Hepatocyte (in vitro differentiated cells): Measurements from ENCODE around the gene SCLT1. TPM values are rescaled to one million over a fixed set of nuclear protein-coding genes. Genes with fewer than 3 reads are reported as not detected.

Experiments used
- DNase-seq: peaks from one replicate; pipeline ENCODE4 v3.0.0-alpha.2; 2016; ENCODE audit warnings: low spot score
- H2AFZ ChIP-seq: fragments of 200-600 bp; sonication (generic); 2 replicates; pipeline ENCODE4 v1.6.0; 2016; ENCODE audit warnings: antibody characterized with exemption, mild to moderate bottlenecking
- H3K27ac ChIP-seq: fragments of 200-600 bp; sonication (generic); 2 replicates; pipeline ENCODE4 v1.5.1; 2016; ENCODE audit warnings: mild to moderate bottlenecking
- H3K27me3 ChIP-seq: fragments of 200-600 bp; sonication (generic); 2 replicates; pipeline ENCODE4 v1.6.1; 2016
- H3K36me3 ChIP-seq: fragments of 200-600 bp; sonication (generic); replicated peaks from 2 replicates; pipeline ENCODE4 v1.5.1; 2016; ENCODE audit warnings: low read depth; ENCODE audit not compliant: insufficient read depth
- H3K4me1 ChIP-seq: fragments of 200-600 bp; sonication (generic); 2 replicates; pipeline ENCODE4 v1.5.1; 2016; ENCODE audit warnings: mild to moderate bottlenecking, moderate library complexity; ENCODE audit not compliant: insufficient read depth
- H3K4me2 ChIP-seq: fragments of 200-600 bp; sonication (generic); 2 replicates; pipeline ENCODE4 v1.6.0; 2016
- H3K4me3 ChIP-seq: fragments of 200-600 bp; sonication (generic); 2 replicates; pipeline ENCODE4 v1.5.1; 2016; ENCODE audit warnings: mild to moderate bottlenecking
- H3K79me2 ChIP-seq: fragments of 200-600 bp; sonication (generic); 2 replicates; pipeline ENCODE4 v1.6.0; 2017; ENCODE audit warnings: mild to moderate bottlenecking
- H3K9me2 ChIP-seq: fragments of 200-600 bp; sonication (generic); replicated peaks from 2 replicates; pipeline ENCODE4 v1.6.0; 2017; ENCODE audit warnings: mild to moderate bottlenecking; ENCODE audit not compliant: insufficient read depth
- H3K9me3 ChIP-seq: fragments of 200-600 bp; sonication (generic); 2 replicates; pipeline ENCODE4 v1.5.1; 2016; ENCODE audit warnings: low read depth, mild to moderate bottlenecking
- H4K20me1 ChIP-seq: fragments of 200-600 bp; sonication (generic); 2 replicates; pipeline ENCODE4 v1.6.0; 2016; ENCODE audit warnings: mild to moderate bottlenecking; ENCODE audit not compliant: insufficient read depth, poor library complexity, severe bottlenecking
- EZH2 ChIP-seq: fragments of 200-600 bp; sonication (generic); IDR thresholded peaks from 2 replicates; pipeline ENCODE4 v1.6.1; 2016; ENCODE audit warnings: antibody characterized with exemption, mild to moderate bottlenecking, borderline replicate concordance
- EZH2phosphoT487 ChIP-seq: fragments of 200-600 bp; sonication (generic); IDR thresholded peaks from one replicate; pipeline ENCODE4 v1.6.1; 2018; ENCODE audit warnings: antibody characterized with exemption, mild to moderate bottlenecking, low read depth, moderate library complexity; ENCODE audit not compliant: unreplicated experiment, severe bottlenecking
- WGBS: methylation state at CpG from one replicate; pipeline ENCODE4 v1.1.6; 2016; ENCODE audit warnings: low lambda C conversion rate; ENCODE audit errors: missing lambda C conversion rate; 5-methylcytosine and 5-hydroxymethylcytosine counted together
- polyA plus RNA-seq: library from polyadenylated mRNA; unstranded; fragments of >200 nt; fragmentation: Nextera tagmentation; extraction: Ambion mirVana; gene quantifications from 2 replicates; pipeline ENCODE4 v1.2.1, GENCODE V29; 2016
- total RNA-seq: library from RNA; depleted of rRNA; stranded (reverse); fragments of >200 nt; gene quantifications from 2 replicates; pipeline ENCODE4 v1.2.3, GENCODE V29; 2014
- TF ChIP-seq, protein P1 (sequence below): fragments of 200-600 bp; sonication (generic); IDR thresholded peaks from 2 replicates; pipeline ENCODE4 v1.5.1; 2016; ENCODE audit warnings: antibody characterized with exemption, mild to moderate bottlenecking; ENCODE audit not compliant: poor library complexity

Gene SCLT1
- total and polyA plus RNA-seq, 2 experiments from 2014 or later, result 6.9 to 13.6 TPM

DNA sequence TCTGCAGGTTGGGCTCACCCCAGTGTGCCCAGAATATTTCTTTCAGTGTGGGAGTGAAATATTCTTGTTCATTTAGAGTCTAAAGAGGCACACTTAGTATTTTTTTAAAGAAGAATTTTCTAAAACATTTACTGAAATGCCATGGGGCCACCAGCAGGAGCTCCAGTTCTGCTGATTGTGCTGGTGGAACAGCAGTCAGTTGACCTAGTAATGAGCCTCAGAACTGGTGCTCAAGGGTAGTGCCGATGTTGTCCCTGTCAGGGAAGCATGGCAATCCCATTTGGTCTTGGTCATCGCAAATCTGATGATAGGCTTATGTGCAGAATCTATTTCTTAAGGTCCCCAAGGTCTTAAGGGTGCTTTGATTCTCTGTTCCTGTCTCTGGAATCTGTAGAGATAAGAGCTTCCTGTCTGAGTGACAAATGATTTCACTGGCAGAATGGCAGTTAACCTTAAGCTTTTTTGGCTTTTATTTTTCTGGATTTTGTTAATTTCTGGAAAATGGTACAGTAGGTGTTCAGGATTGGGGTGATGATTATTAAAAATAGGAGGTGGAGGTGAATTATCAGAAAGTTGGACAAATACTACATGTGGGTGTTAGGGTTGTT lies 252.5 kb downstream of the SCLT1 start:
- no peaks in the 10 kb centered on the region for H3K36me3 ChIP-seq
- WGBS, result 57% methylated on average over 2 of the region's 2 CpGs
- no peak overlapping the region for H3K4me3 ChIP-seq
- H3K27me3 ChIP-seq, result no peaks in the 10 kb centered on the region
- H4K20me1 ChIP-seq, result peaks cover 19% of the 10 kb centered on the region
- no peak overlapping the region for H3K27ac ChIP-seq
- H2AFZ ChIP-seq, result no peak overlapping the region
- no peaks in the 10 kb centered on the region for H3K9me3 ChIP-seq
- TF ChIP-seq EZH2 (no peak), EZH2phosphoT487 (no peak)
- TF ChIP-seq, protein P1, sequence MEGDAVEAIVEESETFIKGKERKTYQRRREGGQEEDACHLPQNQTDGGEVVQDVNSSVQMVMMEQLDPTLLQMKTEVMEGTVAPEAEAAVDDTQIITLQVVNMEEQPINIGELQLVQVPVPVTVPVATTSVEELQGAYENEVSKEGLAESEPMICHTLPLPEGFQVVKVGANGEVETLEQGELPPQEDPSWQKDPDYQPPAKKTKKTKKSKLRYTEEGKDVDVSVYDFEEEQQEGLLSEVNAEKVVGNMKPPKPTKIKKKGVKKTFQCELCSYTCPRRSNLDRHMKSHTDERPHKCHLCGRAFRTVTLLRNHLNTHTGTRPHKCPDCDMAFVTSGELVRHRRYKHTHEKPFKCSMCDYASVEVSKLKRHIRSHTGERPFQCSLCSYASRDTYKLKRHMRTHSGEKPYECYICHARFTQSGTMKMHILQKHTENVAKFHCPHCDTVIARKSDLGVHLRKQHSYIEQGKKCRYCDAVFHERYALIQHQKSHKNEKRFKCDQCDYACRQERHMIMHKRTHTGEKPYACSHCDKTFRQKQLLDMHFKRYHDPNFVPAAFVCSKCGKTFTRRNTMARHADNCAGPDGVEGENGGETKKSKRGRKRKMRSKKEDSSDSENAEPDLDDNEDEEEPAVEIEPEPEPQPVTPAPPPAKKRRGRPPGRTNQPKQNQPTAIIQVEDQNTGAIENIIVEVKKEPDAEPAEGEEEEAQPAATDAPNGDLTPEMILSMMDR, result no peak
- H3K79me2 ChIP-seq, result peaks cover 81% of the 10 kb centered on the region
- H3K4me2 ChIP-seq, result no peak overlapping the region
- peaks cover 6% of the 10 kb centered on the region for H3K4me1 ChIP-seq
- no peak for DNase-seq
- no peaks in the 10 kb centered on the region for H3K9me2 ChIP-seq

DNA sequence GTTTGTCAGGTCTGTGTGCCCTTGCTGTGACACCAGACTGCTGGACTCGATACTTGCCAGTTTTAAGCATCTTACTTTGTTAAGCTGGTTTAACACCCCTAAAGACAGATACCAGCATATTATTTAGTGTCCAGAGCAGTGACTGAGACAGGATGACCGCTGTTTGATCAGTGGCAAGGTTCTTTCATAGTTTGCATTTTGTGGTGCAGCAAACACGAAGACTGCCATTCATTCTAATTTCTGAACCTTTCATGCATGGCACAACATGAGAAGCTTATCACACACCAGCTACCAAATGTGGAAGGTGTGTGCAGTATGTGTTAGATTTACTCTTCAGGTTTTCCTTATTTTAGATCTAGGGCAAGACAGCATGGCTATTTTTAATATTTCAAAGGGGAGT lies 255.7 kb downstream of the SCLT1 start:
- peaks cover 9% of the 10 kb centered on the region for H3K4me1 ChIP-seq

DNA sequence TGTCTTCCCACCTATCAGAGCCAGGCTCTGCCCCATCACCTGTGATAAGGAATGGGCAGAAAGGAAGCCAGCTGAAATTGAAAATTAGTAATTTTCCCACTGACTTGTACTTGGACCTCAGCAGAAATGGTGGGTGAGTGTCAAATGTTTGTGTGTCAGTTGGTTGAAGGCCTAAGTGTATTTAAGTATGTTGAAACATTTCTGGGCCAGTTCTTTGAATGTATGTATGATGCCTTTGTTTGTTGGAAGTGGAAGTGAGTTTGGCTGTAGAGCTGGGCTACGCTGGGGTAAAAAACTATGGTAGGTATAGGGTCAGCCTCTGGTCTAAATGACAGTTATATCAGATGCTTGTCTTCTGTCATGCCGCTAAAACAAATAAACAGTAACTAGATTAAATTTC lies 256.1 kb downstream of the SCLT1 start:
- WGBS, result 97% methylated on average over 2 of the region's 2 CpGs
- no peaks in the 10 kb centered on the region for H3K27me3 ChIP-seq
- no peak overlapping the region for H3K4me3 ChIP-seq
- peaks cover 13% of the 10 kb centered on the region for H4K20me1 ChIP-seq
- no peaks in the 10 kb centered on the region for H3K36me3 ChIP-seq
- no peak for DNase-seq
- H3K79me2 ChIP-seq, result peaks cover 99% of the 10 kb centered on the region
- TF ChIP-seq, protein P1, result no peak
- TF ChIP-seq EZH2phosphoT487, result no peak
- no peak for TF ChIP-seq EZH2
- peaks cover 14% of the 10 kb centered on the region for H3K4me1 ChIP-seq
- H3K27ac ChIP-seq, result no peak overlapping the region
- H3K9me2 ChIP-seq, result no peaks in the 10 kb centered on the region
- no peaks in the 10 kb centered on the region for H3K9me3 ChIP-seq
- no peak overlapping the region for H2AFZ ChIP-seq
- no peak overlapping the region for H3K4me2 ChIP-seq

More for the DNA sequence above, 255.7 kb downstream of the SCLT1 start:
- H3K27ac ChIP-seq, result no peak overlapping the region
- H3K9me2 ChIP-seq, result no peaks in the 10 kb centered on the region
- H3K9me3 ChIP-seq, result no peaks in the 10 kb centered on the region
- peaks cover 13% of the 10 kb centered on the region for H4K20me1 ChIP-seq
- H2AFZ ChIP-seq, result no peak overlapping the region
- H3K36me3 ChIP-seq, result no peaks in the 10 kb centered on the region
- H3K79me2 ChIP-seq, result peaks cover 99% of the 10 kb centered on the region
- DNase-seq, result no peak
- H3K4me2 ChIP-seq, result no peak overlapping the region
- TF ChIP-seq EZH2, result no peak
- TF ChIP-seq, protein P1, result no peak
- TF ChIP-seq EZH2phosphoT487, result no peak
- H3K4me3 ChIP-seq, result no peak overlapping the region
- no peaks in the 10 kb centered on the region for H3K27me3 ChIP-seq
- 99% methylated on average over 3 of the region's 3 CpGs for WGBS
